ENCODE results near the gene ARL13A. TPM values are rescaled to one million over a fixed set of nuclear protein-coding genes. Genes with fewer than 3 reads are reported as not detected.

ARL13A gene
- total RNA-seq, 1 donor from 2014 or later = not detected

DNA sequence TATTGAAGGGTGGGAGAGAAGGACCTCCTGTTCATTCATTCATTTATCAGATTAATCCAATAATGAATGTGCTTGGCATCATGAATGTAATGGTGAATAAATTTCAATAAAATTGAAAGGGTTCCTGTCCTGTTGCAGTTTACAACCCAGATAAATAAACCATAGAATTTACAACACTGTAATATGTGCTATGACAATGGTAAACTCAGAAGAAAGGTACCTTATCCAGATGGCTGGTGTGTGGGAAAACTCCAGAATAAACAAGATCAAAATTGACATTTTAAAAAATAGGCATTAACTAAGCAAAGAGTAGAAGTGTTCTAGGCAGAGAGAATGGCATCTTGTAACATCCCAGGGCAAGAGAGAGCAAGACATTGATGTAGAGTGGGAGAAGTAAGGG lies 15.3 kb downstream of the ARL13A start:
- no peak overlapping the region for H3K4me3 Mint-ChIP-seq (ENCODE audit: unreplicated experiment)
- TF ChIP-seq, protein P1, sequence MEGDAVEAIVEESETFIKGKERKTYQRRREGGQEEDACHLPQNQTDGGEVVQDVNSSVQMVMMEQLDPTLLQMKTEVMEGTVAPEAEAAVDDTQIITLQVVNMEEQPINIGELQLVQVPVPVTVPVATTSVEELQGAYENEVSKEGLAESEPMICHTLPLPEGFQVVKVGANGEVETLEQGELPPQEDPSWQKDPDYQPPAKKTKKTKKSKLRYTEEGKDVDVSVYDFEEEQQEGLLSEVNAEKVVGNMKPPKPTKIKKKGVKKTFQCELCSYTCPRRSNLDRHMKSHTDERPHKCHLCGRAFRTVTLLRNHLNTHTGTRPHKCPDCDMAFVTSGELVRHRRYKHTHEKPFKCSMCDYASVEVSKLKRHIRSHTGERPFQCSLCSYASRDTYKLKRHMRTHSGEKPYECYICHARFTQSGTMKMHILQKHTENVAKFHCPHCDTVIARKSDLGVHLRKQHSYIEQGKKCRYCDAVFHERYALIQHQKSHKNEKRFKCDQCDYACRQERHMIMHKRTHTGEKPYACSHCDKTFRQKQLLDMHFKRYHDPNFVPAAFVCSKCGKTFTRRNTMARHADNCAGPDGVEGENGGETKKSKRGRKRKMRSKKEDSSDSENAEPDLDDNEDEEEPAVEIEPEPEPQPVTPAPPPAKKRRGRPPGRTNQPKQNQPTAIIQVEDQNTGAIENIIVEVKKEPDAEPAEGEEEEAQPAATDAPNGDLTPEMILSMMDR (IDR thresholded peaks at IDR 0.05; ENCODE audit: partially characterized antibody, unreplicated experiment) = no peak
- H3K9me3 Mint-ChIP-seq (ENCODE audit: unreplicated experiment) = no peaks in the 10 kb centered on the region
- no peaks in the 10 kb centered on the region for H3K4me1 Mint-ChIP-seq (ENCODE audit: low read depth, unreplicated experiment)
- DNase-seq = no peak
- H3K27me3 Mint-ChIP-seq (ENCODE audit: unreplicated experiment) = no peaks in the 10 kb centered on the region
- H3K36me3 Mint-ChIP-seq (ENCODE audit: unreplicated experiment) = no peaks in the 10 kb centered on the region
- no peak overlapping the region for H3K27ac Mint-ChIP-seq (ENCODE audit: unreplicated experiment)

DNA sequence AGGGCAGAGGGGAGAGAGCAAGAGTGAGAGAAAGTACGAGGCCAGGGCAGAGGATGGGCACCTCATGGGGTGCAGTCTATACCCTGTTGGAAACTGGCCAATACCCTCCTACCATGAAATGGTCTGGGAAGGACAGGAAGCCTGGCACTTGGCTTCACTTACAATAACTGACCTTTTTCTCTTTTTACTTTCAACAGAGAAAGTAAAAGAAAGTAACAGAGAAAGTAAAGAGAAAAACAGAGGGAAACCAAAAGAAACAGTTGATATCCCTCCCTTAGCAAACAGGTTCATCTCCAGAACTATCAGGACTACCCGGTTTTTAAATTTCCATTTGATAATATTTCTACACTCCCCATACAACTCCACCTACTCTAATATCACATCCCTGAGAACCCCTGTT lies 20.6 kb downstream of the ARL13A start:
- no peak overlapping the region for H3K4me3 Mint-ChIP-seq (ENCODE audit: unreplicated experiment)
- DNase-seq = no peak

DNA sequence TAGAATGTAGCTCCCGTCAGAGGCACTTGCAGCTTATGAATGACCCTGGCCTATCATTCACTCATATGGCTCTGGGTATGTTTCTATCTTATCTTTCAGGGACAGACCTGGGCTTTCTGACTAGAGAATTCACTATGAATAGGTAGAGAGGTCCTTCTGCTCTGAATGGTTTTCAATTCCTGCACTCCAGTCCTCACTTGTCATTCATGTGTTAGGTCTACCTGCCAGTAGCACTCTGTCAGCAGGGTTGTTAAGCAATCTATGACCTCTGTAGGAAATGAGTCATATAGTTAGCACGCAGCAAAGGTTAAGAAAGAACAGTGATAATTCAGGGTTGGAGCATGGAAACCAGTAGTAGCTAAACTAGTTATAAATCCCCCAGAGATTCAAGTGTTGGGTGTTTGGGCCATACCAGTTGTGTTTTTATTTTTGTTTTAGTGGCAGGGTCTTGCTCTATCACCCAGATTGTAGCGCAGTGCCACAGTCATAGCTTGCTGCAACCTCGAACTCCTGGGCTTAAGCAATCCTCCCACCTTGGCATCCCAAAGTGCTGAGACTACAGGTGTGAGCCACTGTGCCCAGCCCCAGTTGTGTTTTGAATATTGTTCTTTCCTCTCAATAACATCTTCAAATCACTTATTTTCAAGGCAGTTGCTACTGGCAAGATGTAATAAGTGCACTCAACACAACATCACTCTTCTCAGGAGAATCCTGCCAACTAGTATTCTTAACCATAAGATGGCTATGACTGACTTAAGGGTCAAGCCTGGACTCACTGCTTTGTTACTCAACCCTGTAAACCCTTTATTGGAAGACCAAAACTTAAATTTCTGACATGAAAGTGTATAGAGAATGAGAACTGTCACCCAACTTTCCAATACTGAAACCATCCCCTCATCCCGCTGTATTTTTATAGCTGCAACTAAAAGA lies 25.1 kb downstream of the ARL13A start:
- H3K4me3 Mint-ChIP-seq (ENCODE audit: unreplicated experiment) = no peak overlapping the region

More for the DNA sequence above, 20.6 kb downstream of the ARL13A start:
- Mint-ChIP-seq H3K36me3 (ENCODE audit: unreplicated experiment) (no peaks in the 10 kb centered on the region), H3K27ac (ENCODE audit: unreplicated experiment) (no peak overlapping the region), H3K9me3 (ENCODE audit: unreplicated experiment) (no peaks in the 10 kb centered on the region), H3K4me1 (ENCODE audit: low read depth, unreplicated experiment) (no peaks in the 10 kb centered on the region), H3K27me3 (ENCODE audit: unreplicated experiment) (no peaks in the 10 kb centered on the region)
- TF ChIP-seq, protein P1 (IDR thresholded peaks at IDR 0.05; ENCODE audit: partially characterized antibody, unreplicated experiment) = no peak

DNA sequence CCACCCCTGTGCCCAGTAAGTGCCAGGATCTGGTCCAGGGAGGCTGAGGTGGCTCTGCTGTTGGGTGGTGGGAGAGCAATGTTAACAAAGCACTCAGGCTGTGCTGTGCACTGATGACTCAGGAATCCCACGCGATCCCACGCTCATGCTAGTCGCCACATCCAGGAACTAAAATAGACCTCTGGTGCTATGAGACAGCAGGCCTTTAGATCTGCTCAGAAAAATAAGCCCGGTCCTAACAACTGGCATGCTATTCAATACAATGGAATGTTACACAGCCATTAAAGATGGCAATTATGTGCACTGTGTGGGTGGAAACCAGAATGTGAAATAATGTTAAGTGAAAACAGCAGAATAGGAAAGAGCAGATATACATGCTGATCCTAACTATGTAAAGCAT lies 26.0 kb downstream of the ARL13A start:
- Mint-ChIP-seq H3K4me1 (ENCODE audit: low read depth, unreplicated experiment) (no peaks in the 10 kb centered on the region), H3K9me3 (ENCODE audit: unreplicated experiment) (no peaks in the 10 kb centered on the region), H3K36me3 (ENCODE audit: unreplicated experiment) (no peaks in the 10 kb centered on the region), H3K27me3 (ENCODE audit: unreplicated experiment) (no peaks in the 10 kb centered on the region), H3K4me3 (ENCODE audit: unreplicated experiment) (no peak overlapping the region), H3K27ac (ENCODE audit: unreplicated experiment) (no peak overlapping the region)
- DNase-seq = no peak
- TF ChIP-seq, protein P1 (IDR thresholded peaks at IDR 0.05; ENCODE audit: partially characterized antibody, unreplicated experiment) = no peak

More for the DNA sequence above, 25.1 kb downstream of the ARL13A start:
- Mint-ChIP-seq H3K9me3 (ENCODE audit: unreplicated experiment) (no peaks in the 10 kb centered on the region), H3K27ac (ENCODE audit: unreplicated experiment) (no peak overlapping the region), H3K4me1 (ENCODE audit: low read depth, unreplicated experiment) (no peaks in the 10 kb centered on the region), H3K36me3 (ENCODE audit: unreplicated experiment) (no peaks in the 10 kb centered on the region), H3K27me3 (ENCODE audit: unreplicated experiment) (no peaks in the 10 kb centered on the region)
- no peak for DNase-seq
- TF ChIP-seq, protein P1 (IDR thresholded peaks at IDR 0.05; ENCODE audit: partially characterized antibody, unreplicated experiment) = no peak

DNA sequence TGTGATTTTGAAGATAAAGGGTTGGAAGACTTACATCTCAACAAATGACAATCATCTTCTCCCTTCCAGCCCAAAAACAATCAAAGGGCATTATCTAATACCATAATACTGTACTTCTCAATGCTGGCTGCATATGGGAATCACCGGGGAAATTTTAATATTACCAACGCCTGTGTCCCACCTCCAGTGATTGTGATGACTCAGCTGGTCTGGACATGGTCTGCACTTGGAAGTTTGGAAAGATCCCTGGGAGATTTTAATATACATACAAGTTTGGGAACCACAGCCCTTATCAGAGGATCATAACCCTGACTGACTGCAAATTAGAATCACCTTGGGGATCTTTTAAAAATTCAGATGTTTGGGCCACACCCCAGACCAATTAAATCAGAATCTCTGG lies 29.9 kb downstream of the ARL13A start:
- H3K9me3 Mint-ChIP-seq (ENCODE audit: unreplicated experiment) = no peaks in the 10 kb centered on the region
- no peak overlapping the region for H3K27ac Mint-ChIP-seq (ENCODE audit: unreplicated experiment)
- no peak for DNase-seq
- no peaks in the 10 kb centered on the region for H3K36me3 Mint-ChIP-seq (ENCODE audit: unreplicated experiment)
- no peak overlapping the region for H3K4me3 Mint-ChIP-seq (ENCODE audit: unreplicated experiment)
- no peaks in the 10 kb centered on the region for H3K27me3 Mint-ChIP-seq (ENCODE audit: unreplicated experiment)
- H3K4me1 Mint-ChIP-seq (ENCODE audit: low read depth, unreplicated experiment) = no peaks in the 10 kb centered on the region
- TF ChIP-seq, protein P1 (IDR thresholded peaks at IDR 0.05; ENCODE audit: partially characterized antibody, unreplicated experiment) = no peak

All from glutamatergic neuron (in vitro differentiated cells).